Neural cell (in vitro differentiated cells): ENCODE data around the gene HDGFL3. TPM values are rescaled to one million over a fixed set of nuclear protein-coding genes. Genes with fewer than 3 reads are reported as not detected.

Experiments used
- H2AFZ ChIP-seq: fragments of 200-600, 300-800 bp; sonication (generic), shearing (Covaris generic); 2 replicates; pipeline ENCODE4 v1.6.0; 2014; ENCODE audit warnings: low read depth, mild to moderate bottlenecking, antibody characterized with exemption, low read length, moderate library complexity
- H3F3A ChIP-seq: fragments of 200-600 bp; shearing (Covaris generic); 2 replicates; pipeline ENCODE4 v1.6.1; 2016; ENCODE audit warnings: mild to moderate bottlenecking, moderate library complexity, mixed read lengths, antibody characterized with exemption, low read length; ENCODE audit not compliant: insufficient read depth, poor library complexity, severe bottlenecking
- H3K27ac ChIP-seq: fragments of 200-600, 300-800 bp; sonication (generic), shearing (Covaris generic); 2 replicates; pipeline ENCODE4 v1.5.1; 2014; ENCODE audit warnings: mild to moderate bottlenecking, low read length, moderate library complexity
- H3K27me3 ChIP-seq: fragments of 300-800, 200-600 bp; sonication (generic), shearing (Covaris generic); 2 replicates; pipeline ENCODE4 v1.6.0; 2014; ENCODE audit warnings: mild to moderate bottlenecking, low read depth, low read length, moderate library complexity; ENCODE audit not compliant: insufficient read depth
- H3K36me3 ChIP-seq: fragments of 300-800, 200-600 bp; sonication (generic), shearing (Covaris generic); 2 replicates; pipeline ENCODE4 v1.5.1; 2014; ENCODE audit warnings: mild to moderate bottlenecking, antibody characterized with exemption, low read length, moderate library complexity; ENCODE audit not compliant: insufficient read depth
- H3K4me2 ChIP-seq: fragments of 300-800, 200-600 bp; sonication (generic), shearing (Covaris generic); 2 replicates; pipeline ENCODE4 v1.6.0; 2014; ENCODE audit warnings: mild to moderate bottlenecking, low read length
- H3K4me3 ChIP-seq: fragments of 300-800, 200-600 bp; sonication (generic), shearing (Covaris generic); 2 replicates; pipeline ENCODE4 v1.5.1; 2014; ENCODE audit warnings: mild to moderate bottlenecking, low read length, moderate library complexity
- H3K79me2 ChIP-seq: fragments of 200-600 bp; shearing (Covaris generic); replicated peaks from 2 replicates; pipeline ENCODE4 v1.6.0; 2014; ENCODE audit warnings: mild to moderate bottlenecking, low read length, moderate library complexity; ENCODE audit not compliant: insufficient read depth
- H3K9ac ChIP-seq: fragments of 300-800, 200-600 bp; sonication (generic), shearing (Covaris generic); 2 replicates; pipeline ENCODE4 v1.6.1; 2016; ENCODE audit warnings: mild to moderate bottlenecking, low read length, mixed read lengths
- H3K9me2 ChIP-seq: fragments of 200-600 bp; shearing (Covaris generic); 2 replicates; pipeline ENCODE4 v1.6.1; 2016; ENCODE audit warnings: mild to moderate bottlenecking, low read length, mixed read lengths; ENCODE audit not compliant: insufficient read depth
- H3K9me3 ChIP-seq: fragments of 200-600, 300-800 bp; sonication (generic), shearing (Covaris generic); 2 replicates; pipeline ENCODE4 v1.6.1; 2016; ENCODE audit warnings: mild to moderate bottlenecking, mixed run types, low read length, moderate library complexity, mixed read lengths
- H4K20me1 ChIP-seq: fragments of 200-600 bp; shearing (Covaris generic); 2 replicates; pipeline ENCODE4 v1.6.1; 2016; ENCODE audit warnings: mild to moderate bottlenecking, mixed run types; ENCODE audit not compliant: insufficient read depth
- CTCF ChIP-seq: fragments of 450-650 bp; IDR thresholded peaks from 2 replicates; pipeline ENCODE4 v1.5.1; 2014; ENCODE audit warnings: antibody characterized with exemption, mild to moderate bottlenecking, moderate library complexity; ENCODE audit not compliant: poor library complexity, severe bottlenecking
- EP300 ChIP-seq: fragments of 450-650 bp; conservative IDR thresholded peaks from 2 replicates; pipeline ENCODE4 v1.6.1; 2014; ENCODE audit warnings: antibody characterized with exemption, mild to moderate bottlenecking, moderate library complexity; ENCODE audit not compliant: poor library complexity, severe bottlenecking
- EZH2 ChIP-seq: fragments of 200-600, 300-800 bp; shearing (Covaris generic), sonication (generic); IDR thresholded peaks from 2 replicates; pipeline ENCODE4 v1.6.1; 2014; ENCODE audit warnings: antibody characterized with exemption, low read length, borderline replicate concordance, mild to moderate bottlenecking; ENCODE audit not compliant: insufficient read depth, poor library complexity, severe bottlenecking
- MXI1 ChIP-seq: fragments of 450-650 bp; conservative IDR thresholded peaks from 2 replicates; pipeline ENCODE4 v1.6.1; 2014; ENCODE audit warnings: antibody characterized with exemption, mild to moderate bottlenecking; ENCODE audit not compliant: poor library complexity, severe bottlenecking
- POLR2AphosphoS5 ChIP-seq: IDR thresholded peaks from 2 replicates; pipeline ENCODE4 v1.6.1; 2012
- RAD21 ChIP-seq: fragments of 450-650 bp; conservative IDR thresholded peaks from 2 replicates; pipeline ENCODE4 v1.6.1; 2014; ENCODE audit warnings: antibody characterized with exemption, mild to moderate bottlenecking, moderate library complexity
- SMC3 ChIP-seq: fragments of 450-650 bp; conservative IDR thresholded peaks from 2 replicates; pipeline ENCODE4 v1.6.1; 2014; ENCODE audit warnings: antibody characterized with exemption, mild to moderate bottlenecking, moderate library complexity; ENCODE audit not compliant: poor library complexity
- TAF1 ChIP-seq: IDR thresholded peaks from 2 replicates; pipeline ENCODE4 v1.6.1; 2012; ENCODE audit warnings: low read depth
- polyA plus RNA-seq: library from polyadenylated mRNA; depleted of rRNA; stranded (reverse); fragments of >200 nt; gene quantifications from 2 replicates; pipeline ENCODE4 v1.2.3, GENCODE V29; 2014
- TF ChIP-seq, protein P1 (sequence below): IDR thresholded peaks from 2 replicates; pipeline ENCODE4 v1.6.1; 2012; ENCODE audit warnings: borderline replicate concordance

HDGFL3 gene
- polyA plus RNA-seq, 1 donor from 2014 or later: 339 TPM

DNA sequence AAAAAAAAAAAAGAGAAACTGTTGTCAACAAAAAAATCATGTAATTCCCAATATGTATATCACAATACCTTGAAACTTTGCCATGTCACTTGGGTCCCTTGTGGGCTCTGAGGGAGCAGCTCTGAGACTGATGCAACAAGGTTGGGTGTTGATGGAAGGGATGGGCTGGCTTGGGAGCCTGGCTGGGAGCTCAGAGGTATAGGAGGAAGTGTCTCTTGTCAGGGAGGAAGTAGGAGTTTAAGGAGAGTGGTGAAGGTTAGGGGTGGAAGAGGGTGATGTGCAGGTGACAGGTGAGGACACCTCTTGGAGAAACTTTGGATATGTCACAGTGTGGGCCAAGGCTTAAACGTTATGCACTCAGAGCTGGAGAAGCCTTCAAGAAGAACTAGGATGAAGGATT, 102.2 kb downstream of the HDGFL3 start:
- Histone ChIP-seq H3K79me2 (no peaks in the 10 kb centered on the region), H4K20me1 (no peaks in the 10 kb centered on the region), H3K27me3 (peaks cover 25% of the 10 kb centered on the region), H3K36me3 (peaks cover 5% of the 10 kb centered on the region), H3K4me2 (no peak overlapping the region), H3K9me2 (no peaks in the 10 kb centered on the region), H3K9me3 (no peaks in the 10 kb centered on the region), H3K27ac (no peak overlapping the region), H2AFZ (no peak overlapping the region), H3K9ac (no peak overlapping the region), H3F3A (no peaks in the 10 kb centered on the region), H3K4me3 (no peak overlapping the region)
- TF ChIP-seq EP300 (no peak), TAF1 (no peak), CTCF (no peak), POLR2AphosphoS5 (no peak), RAD21 (no peak), EZH2 (no peak), SMC3 (no peak), MXI1 (no peak)
- TF ChIP-seq, protein P1, sequence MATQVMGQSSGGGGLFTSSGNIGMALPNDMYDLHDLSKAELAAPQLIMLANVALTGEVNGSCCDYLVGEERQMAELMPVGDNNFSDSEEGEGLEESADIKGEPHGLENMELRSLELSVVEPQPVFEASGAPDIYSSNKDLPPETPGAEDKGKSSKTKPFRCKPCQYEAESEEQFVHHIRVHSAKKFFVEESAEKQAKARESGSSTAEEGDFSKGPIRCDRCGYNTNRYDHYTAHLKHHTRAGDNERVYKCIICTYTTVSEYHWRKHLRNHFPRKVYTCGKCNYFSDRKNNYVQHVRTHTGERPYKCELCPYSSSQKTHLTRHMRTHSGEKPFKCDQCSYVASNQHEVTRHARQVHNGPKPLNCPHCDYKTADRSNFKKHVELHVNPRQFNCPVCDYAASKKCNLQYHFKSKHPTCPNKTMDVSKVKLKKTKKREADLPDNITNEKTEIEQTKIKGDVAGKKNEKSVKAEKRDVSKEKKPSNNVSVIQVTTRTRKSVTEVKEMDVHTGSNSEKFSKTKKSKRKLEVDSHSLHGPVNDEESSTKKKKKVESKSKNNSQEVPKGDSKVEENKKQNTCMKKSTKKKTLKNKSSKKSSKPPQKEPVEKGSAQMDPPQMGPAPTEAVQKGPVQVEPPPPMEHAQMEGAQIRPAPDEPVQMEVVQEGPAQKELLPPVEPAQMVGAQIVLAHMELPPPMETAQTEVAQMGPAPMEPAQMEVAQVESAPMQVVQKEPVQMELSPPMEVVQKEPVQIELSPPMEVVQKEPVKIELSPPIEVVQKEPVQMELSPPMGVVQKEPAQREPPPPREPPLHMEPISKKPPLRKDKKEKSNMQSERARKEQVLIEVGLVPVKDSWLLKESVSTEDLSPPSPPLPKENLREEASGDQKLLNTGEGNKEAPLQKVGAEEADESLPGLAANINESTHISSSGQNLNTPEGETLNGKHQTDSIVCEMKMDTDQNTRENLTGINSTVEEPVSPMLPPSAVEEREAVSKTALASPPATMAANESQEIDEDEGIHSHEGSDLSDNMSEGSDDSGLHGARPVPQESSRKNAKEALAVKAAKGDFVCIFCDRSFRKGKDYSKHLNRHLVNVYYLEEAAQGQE: no peak

DNA sequence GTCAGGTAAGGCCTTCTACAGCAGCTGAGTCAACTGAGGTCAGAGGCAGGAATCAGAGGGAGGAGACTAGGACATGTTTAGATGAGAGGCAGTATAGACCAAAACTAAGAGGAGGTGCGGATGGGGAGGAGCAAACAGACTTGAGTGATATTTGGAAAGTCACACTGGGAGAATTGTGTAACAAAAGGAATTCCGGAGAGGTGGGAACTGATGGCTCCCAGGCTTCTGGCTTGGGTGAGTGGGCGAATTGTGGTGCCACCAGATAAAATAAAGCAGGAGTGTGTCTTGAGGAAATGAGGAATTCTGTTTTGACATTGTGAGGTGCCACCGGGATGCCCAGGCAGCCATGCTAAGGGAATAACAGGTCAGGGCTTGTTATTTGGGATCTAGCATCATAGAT, 103.5 kb downstream of the HDGFL3 start:
- H3K36me3 ChIP-seq: peaks cover 5% of the 10 kb centered on the region
- peaks cover 25% of the 10 kb centered on the region for H3K27me3 ChIP-seq

More for the DNA sequence above, 103.5 kb downstream of the HDGFL3 start:
- Histone ChIP-seq H3K27ac (no peak overlapping the region), H3K4me2 (no peak overlapping the region), H4K20me1 (no peaks in the 10 kb centered on the region), H3K9ac (no peak overlapping the region), H3F3A (no peaks in the 10 kb centered on the region), H3K9me2 (no peaks in the 10 kb centered on the region), H3K4me3 (no peak overlapping the region), H2AFZ (no peak overlapping the region), H3K9me3 (no peaks in the 10 kb centered on the region), H3K79me2 (no peaks in the 10 kb centered on the region)
- TF ChIP-seq POLR2AphosphoS5: no peak
- TF ChIP-seq EZH2: no peak
- no peak for TF ChIP-seq RAD21
- no peak for TF ChIP-seq MXI1
- no peak for TF ChIP-seq CTCF
- TF ChIP-seq, protein P1: no peak
